ENCODE data around the gene SLC9A9.

DNA sequence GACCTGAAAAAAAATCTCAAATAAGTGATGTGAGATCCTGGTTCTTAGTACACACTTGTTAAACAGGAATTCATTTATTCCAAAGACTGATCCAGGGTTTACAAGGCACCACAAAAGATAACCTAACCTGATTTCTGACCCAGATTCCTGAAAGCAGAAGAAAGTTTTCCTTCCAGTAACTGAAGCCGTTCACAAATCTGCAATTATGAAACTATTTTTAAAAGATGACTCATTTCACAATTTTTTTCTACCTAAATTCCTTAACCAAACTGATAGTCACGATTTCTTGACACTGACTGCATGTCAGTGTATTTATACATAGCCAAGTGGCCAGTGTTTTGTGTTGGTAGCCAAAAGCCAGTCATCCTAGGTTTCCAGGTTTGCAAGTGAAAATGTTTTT is 17.1 kb downstream of the SLC9A9 start:
- TF ChIP-seq, protein P1, sequence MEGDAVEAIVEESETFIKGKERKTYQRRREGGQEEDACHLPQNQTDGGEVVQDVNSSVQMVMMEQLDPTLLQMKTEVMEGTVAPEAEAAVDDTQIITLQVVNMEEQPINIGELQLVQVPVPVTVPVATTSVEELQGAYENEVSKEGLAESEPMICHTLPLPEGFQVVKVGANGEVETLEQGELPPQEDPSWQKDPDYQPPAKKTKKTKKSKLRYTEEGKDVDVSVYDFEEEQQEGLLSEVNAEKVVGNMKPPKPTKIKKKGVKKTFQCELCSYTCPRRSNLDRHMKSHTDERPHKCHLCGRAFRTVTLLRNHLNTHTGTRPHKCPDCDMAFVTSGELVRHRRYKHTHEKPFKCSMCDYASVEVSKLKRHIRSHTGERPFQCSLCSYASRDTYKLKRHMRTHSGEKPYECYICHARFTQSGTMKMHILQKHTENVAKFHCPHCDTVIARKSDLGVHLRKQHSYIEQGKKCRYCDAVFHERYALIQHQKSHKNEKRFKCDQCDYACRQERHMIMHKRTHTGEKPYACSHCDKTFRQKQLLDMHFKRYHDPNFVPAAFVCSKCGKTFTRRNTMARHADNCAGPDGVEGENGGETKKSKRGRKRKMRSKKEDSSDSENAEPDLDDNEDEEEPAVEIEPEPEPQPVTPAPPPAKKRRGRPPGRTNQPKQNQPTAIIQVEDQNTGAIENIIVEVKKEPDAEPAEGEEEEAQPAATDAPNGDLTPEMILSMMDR (IDR thresholded peaks at IDR 0.05): no peak
- TF ChIP-seq POLR2A (IDR thresholded peaks at IDR 0.05): no peak

Measured in thyroid gland (tissue), 4 donors.